ENCODE data around the gene TRABD2B.

Gene TRABD2B

DNA sequence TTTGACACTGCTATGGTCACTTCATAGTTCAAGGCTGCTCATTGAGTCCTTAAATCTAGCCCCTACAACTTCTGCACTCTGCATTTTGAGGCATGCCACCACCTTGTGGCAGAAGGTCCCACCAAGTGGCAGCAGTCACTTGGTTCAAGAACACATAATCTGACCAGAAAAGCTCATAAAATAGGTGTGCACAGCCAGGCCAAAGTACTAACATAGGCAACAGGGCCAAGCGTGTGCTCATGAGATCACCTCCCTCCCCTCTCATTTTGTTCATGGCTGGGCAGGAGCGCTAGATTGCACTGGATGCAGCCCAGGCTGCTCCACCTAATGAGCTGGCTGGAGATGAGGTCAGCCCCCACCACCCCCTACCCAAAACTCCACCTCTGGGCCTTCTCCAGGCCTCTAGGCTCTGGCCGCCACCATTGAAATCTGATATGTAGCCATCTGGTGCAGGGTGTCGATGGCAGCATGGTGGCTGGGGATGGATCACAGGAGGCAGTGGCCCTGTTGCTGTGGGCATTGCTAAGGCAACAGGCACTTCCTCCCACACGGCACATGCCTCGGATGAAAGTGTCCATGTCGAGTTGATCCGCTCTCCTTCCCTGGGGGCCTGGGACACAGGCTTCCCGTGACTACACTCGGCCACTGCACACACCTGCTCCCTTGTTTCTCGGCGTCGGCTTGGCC is 193.2 kb downstream of the TRABD2B start:
- Histone ChIP-seq H3F3A (ENCODE audit: control insufficient read depth, insufficient read depth) (no peaks in the 10 kb centered on the region), H3K79me2 (ENCODE audit: control insufficient read depth, low read length) (no peaks in the 10 kb centered on the region), H3K36me3 (ENCODE audit: control insufficient read depth, low read length) (no peaks in the 10 kb centered on the region), H3K4me2 (ENCODE audit: low read length) (no peak overlapping the region), H4K20me1 (ENCODE audit: control insufficient read depth, insufficient read depth, low read depth, low read length) (no peaks in the 10 kb centered on the region), H3K9me3 (ENCODE audit: control insufficient read depth, insufficient read depth, low read length) (no peaks in the 10 kb centered on the region), H3K9me2 (replicated peaks; ENCODE audit: control insufficient read depth, low read length) (no peaks in the 10 kb centered on the region), H3K27ac (ENCODE audit: low read depth, low read length) (no peak overlapping the region), H3K4me1 (ENCODE audit: control insufficient read depth, low read length) (no peaks in the 10 kb centered on the region), H3K4me3 (ENCODE audit: low read length) (no peak overlapping the region), H3K27me3 (ENCODE audit: control insufficient read depth, low read length) (no peaks in the 10 kb centered on the region)
- no peak for TF ChIP-seq EZH2phosphoT487 (IDR thresholded peaks at IDR 0.05; ENCODE audit: borderline replicate concordance, low read length)
- TF ChIP-seq, protein P1, sequence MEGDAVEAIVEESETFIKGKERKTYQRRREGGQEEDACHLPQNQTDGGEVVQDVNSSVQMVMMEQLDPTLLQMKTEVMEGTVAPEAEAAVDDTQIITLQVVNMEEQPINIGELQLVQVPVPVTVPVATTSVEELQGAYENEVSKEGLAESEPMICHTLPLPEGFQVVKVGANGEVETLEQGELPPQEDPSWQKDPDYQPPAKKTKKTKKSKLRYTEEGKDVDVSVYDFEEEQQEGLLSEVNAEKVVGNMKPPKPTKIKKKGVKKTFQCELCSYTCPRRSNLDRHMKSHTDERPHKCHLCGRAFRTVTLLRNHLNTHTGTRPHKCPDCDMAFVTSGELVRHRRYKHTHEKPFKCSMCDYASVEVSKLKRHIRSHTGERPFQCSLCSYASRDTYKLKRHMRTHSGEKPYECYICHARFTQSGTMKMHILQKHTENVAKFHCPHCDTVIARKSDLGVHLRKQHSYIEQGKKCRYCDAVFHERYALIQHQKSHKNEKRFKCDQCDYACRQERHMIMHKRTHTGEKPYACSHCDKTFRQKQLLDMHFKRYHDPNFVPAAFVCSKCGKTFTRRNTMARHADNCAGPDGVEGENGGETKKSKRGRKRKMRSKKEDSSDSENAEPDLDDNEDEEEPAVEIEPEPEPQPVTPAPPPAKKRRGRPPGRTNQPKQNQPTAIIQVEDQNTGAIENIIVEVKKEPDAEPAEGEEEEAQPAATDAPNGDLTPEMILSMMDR (IDR thresholded peaks at IDR 0.05; ENCODE audit: low read depth, low read length, poor library complexity, severe bottlenecking), result no peak

DNA sequence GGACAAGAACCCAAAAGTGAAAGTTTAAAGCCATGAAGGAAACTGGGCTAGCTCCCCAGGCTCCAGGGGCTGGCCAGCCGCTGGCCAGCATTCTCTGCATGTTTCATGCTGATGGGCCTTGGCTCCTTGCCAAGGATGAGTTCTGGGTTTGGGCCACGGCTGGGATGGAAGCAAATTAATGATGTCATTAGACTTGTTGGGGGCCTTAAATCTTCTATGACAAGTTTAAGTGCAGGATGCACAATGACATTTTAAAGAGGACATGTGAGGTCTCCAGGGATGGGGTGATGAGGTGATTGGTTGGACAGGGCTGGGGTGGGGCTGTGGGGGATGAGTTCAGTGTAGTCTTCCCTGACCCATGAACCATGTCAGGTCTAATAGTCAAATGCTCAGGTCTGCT is 199.6 kb downstream of the TRABD2B start:
- H3K79me2 ChIP-seq (ENCODE audit: control insufficient read depth, low read length), result no peaks in the 10 kb centered on the region
- no peak overlapping the region for H3K4me2 ChIP-seq (ENCODE audit: low read length)
- no peak overlapping the region for H3K4me3 ChIP-seq (ENCODE audit: low read length)
- H3F3A ChIP-seq (ENCODE audit: control insufficient read depth, insufficient read depth), result no peaks in the 10 kb centered on the region
- TF ChIP-seq, protein P1 (IDR thresholded peaks at IDR 0.05; ENCODE audit: low read depth, low read length, poor library complexity, severe bottlenecking), result no peak
- TF ChIP-seq EZH2phosphoT487 (IDR thresholded peaks at IDR 0.05; ENCODE audit: borderline replicate concordance, low read length), result no peak
- H3K36me3 ChIP-seq (ENCODE audit: control insufficient read depth, low read length), result no peaks in the 10 kb centered on the region
- H3K9me3 ChIP-seq (ENCODE audit: control insufficient read depth, insufficient read depth, low read length), result no peaks in the 10 kb centered on the region
- no peak overlapping the region for H3K27ac ChIP-seq (ENCODE audit: low read depth, low read length)
- no peaks in the 10 kb centered on the region for H4K20me1 ChIP-seq (ENCODE audit: control insufficient read depth, insufficient read depth, low read depth, low read length)
- H3K27me3 ChIP-seq (ENCODE audit: control insufficient read depth, low read length), result no peaks in the 10 kb centered on the region
- H3K4me1 ChIP-seq (ENCODE audit: control insufficient read depth, low read length), result no peaks in the 10 kb centered on the region
- no peaks in the 10 kb centered on the region for H3K9me2 ChIP-seq (replicated peaks; ENCODE audit: control insufficient read depth, low read length)

DNA sequence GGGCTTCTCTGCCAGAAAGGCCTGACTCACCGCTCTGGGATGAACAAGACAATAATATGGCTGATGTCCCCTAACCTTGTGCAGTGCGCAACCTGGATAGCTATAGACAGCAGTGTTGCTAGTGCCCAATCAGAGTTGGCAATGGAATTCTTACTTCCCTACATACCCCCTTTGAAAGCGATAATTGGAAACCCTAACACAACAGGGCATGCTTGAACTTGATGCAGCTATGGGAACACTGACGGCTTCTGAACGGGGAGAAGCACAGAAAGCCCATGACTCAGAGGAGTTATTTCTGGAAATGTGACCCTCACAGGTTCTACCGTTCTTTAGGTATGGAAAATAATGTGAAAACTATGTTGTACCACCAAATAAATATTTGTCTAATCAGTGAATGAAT is 200.6 kb downstream of the TRABD2B start:
- no peak for TF ChIP-seq EZH2phosphoT487 (IDR thresholded peaks at IDR 0.05; ENCODE audit: borderline replicate concordance, low read length)
- TF ChIP-seq, protein P1 (IDR thresholded peaks at IDR 0.05; ENCODE audit: low read depth, low read length, poor library complexity, severe bottlenecking), result no peak
- Histone ChIP-seq H3K79me2 (ENCODE audit: control insufficient read depth, low read length) (no peaks in the 10 kb centered on the region), H3K27me3 (ENCODE audit: control insufficient read depth, low read length) (no peaks in the 10 kb centered on the region), H3K9me2 (replicated peaks; ENCODE audit: control insufficient read depth, low read length) (no peaks in the 10 kb centered on the region), H4K20me1 (ENCODE audit: control insufficient read depth, insufficient read depth, low read depth, low read length) (no peaks in the 10 kb centered on the region), H3K27ac (ENCODE audit: low read depth, low read length) (no peak overlapping the region), H3K4me2 (ENCODE audit: low read length) (no peak overlapping the region), H3K36me3 (ENCODE audit: control insufficient read depth, low read length) (no peaks in the 10 kb centered on the region), H3K4me3 (ENCODE audit: low read length) (no peak overlapping the region), H3K4me1 (ENCODE audit: control insufficient read depth, low read length) (no peaks in the 10 kb centered on the region), H3F3A (ENCODE audit: control insufficient read depth, insufficient read depth) (no peaks in the 10 kb centered on the region), H3K9me3 (ENCODE audit: control insufficient read depth, insufficient read depth, low read length) (no peaks in the 10 kb centered on the region)
